HepG2 (cell line): ENCODE measurements around the gene CD24. TPM values are rescaled to one million over a fixed set of nuclear protein-coding genes. Genes with fewer than 3 reads are reported as not detected.

ENCODE experiments used
- ARHGAP35 ChIP-seq: sonication (generic); formaldehyde crosslinking; IDR thresholded peaks from 2 replicates; pipeline ENCODE4 v1.9.0; 2022; ENCODE audit warnings: mild to moderate bottlenecking, inconsistent platforms, moderate library complexity, missing genetic modification reagents, borderline replicate concordance
- FOXM1 ChIP-seq: sonication (generic); formaldehyde crosslinking; IDR thresholded peaks from 2 replicates; pipeline ENCODE4 v1.5.0; 2020; ENCODE audit warnings: missing genetic modification reagents
- FOXP1 ChIP-seq, 2 experiments: fragments of 450-650 bp in 1 of 2; IDR thresholded peaks; 2 replicates each; pipeline ENCODE4 v1.6.1; 2017 to 2018; ENCODE audit warnings: antibody characterized with exemption in 1 of 2
- HDAC2 ChIP-seq: sonication (generic); formaldehyde crosslinking; IDR thresholded peaks from 2 replicates; pipeline ENCODE4 v1.4.0; 2020; ENCODE audit warnings: missing genetic modification reagents
- MAZ ChIP-seq, 2 experiments: sonication (generic) in 1 of 2; formaldehyde crosslinking in 1 of 2; IDR thresholded peaks; 2 replicates each; pipeline versions ENCODE4 v1.5.0 to v1.6.1; 2012 to 2020; ENCODE audit warnings: low read depth in 2 of 2, mild to moderate bottlenecking in 2 of 2, borderline replicate concordance in 1 of 2, improper control_type of control experiment in 1 of 2, low read length in 1 of 2, missing genetic modification reagents in 1 of 2, moderate library complexity in 1 of 2
- NCOR1 ChIP-seq: fragments of 200-600 bp; sonication (generic); IDR thresholded peaks from 2 replicates; pipeline ENCODE4 v1.7.0; 2017; ENCODE audit warnings: antibody characterized with exemption, low read length, borderline replicate concordance
- NR2F6 ChIP-seq, 2 experiments: IDR thresholded peaks; 2 replicates each; pipeline ENCODE4 v1.6.1; 2016; ENCODE audit warnings: antibody characterized with exemption in 1 of 2, mild to moderate bottlenecking in 1 of 2
- PLSCR1 ChIP-seq: sonication (generic); formaldehyde crosslinking; IDR thresholded peaks from 2 replicates; pipeline ENCODE4 v1.5.0; 2020; ENCODE audit warnings: missing genetic modification reagents, mild to moderate bottlenecking, borderline replicate concordance
- RBM39 ChIP-seq: fragments of 200-400 bp; formaldehyde crosslinking; IDR thresholded peaks from one replicate; pipeline ENCODE4 v1.6.1; 2018; ENCODE audit warnings: antibody characterized with exemption, mild to moderate bottlenecking, low read depth, low read length; ENCODE audit not compliant: poor library complexity, severe bottlenecking
- SALL1 ChIP-seq: sonication (generic); formaldehyde crosslinking; IDR thresholded peaks from 2 replicates; pipeline ENCODE4 v1.8.0; 2022; ENCODE audit warnings: mild to moderate bottlenecking, missing genetic modification reagents
- SNRNP70 ChIP-seq: fragments of 200-400 bp; formaldehyde crosslinking; IDR thresholded peaks from 2 replicates; pipeline ENCODE4 v1.6.1; 2017; ENCODE audit warnings: mild to moderate bottlenecking, low read depth, low read length, moderate library complexity
- YEATS2 ChIP-seq: sonication (generic); formaldehyde crosslinking; IDR thresholded peaks from 2 replicates; pipeline ENCODE4 v1.4.0; 2020; ENCODE audit warnings: missing genetic modification reagents, borderline replicate concordance
- ZBTB7B ChIP-seq: sonication (generic); formaldehyde crosslinking; IDR thresholded peaks from 2 replicates; pipeline ENCODE4 v1.4.0; 2020; ENCODE audit warnings: missing genetic modification reagents
- ZFP41 ChIP-seq: sonication (generic); formaldehyde crosslinking; IDR thresholded peaks from 2 replicates; pipeline ENCODE4 v1.4.0; 2020; ENCODE audit warnings: mild to moderate bottlenecking, missing genetic modification reagents, borderline replicate concordance
- ZNF549 ChIP-seq: sonication (generic); formaldehyde crosslinking; IDR thresholded peaks from 2 replicates; pipeline ENCODE4 v1.5.0; 2020; ENCODE audit warnings: missing genetic modification reagents
- ZNF598 ChIP-seq: sonication (generic); formaldehyde crosslinking; IDR thresholded peaks from 2 replicates; pipeline ENCODE4 v1.5.1; 2020; ENCODE audit warnings: mild to moderate bottlenecking, missing genetic modification reagents, borderline replicate concordance
- ZNF816 ChIP-seq: sonication (generic); formaldehyde crosslinking; IDR thresholded peaks from 2 replicates; pipeline ENCODE4 v1.8.0; 2022; ENCODE audit warnings: missing genetic modification reagents, mild to moderate bottlenecking, borderline replicate concordance
- polyA plus RNA-seq, 8 experiments: library from polyadenylated mRNA; depleted of rRNA in 3 of 8; stranded (reverse) in 7 of 8; unstranded in 1 of 8; fragments of >200 nt; fragmentation: Illumina TruSeq in 4 of 8; extraction: Trizol in 4 of 8; gene quantifications; 2 replicates each; pipeline versions ENCODE4 v1.2.1 to v1.2.3, GENCODE V29; 2011 to 2016; ENCODE audit warnings: low read depth in 4 of 8, missing spikeins in 1 of 8, mixed read lengths in 1 of 8; ENCODE audit not compliant: insufficient read depth in 1 of 8
- total RNA-seq, 5 experiments: library from RNA; depleted of rRNA; stranded (reverse); fragments of >200 nt; fragmentation: Illumina TruSeq; extraction: Trizol; gene quantifications; 2 replicates each; pipeline ENCODE4 v1.2.3, GENCODE V29; 2016; ENCODE audit warnings: low read depth in 1 of 5
- TF ChIP-seq, protein P1 (sequence below): IDR thresholded peaks from 2 replicates; pipeline ENCODE4 v1.6.1; 2016
- TF ChIP-seq, protein P2 (sequence below): sonication (generic); formaldehyde crosslinking; IDR thresholded peaks from 2 replicates; pipeline ENCODE4 v1.8.0; 2022; ENCODE audit warnings: missing genetic modification reagents, mild to moderate bottlenecking, moderate library complexity, borderline replicate concordance
- TF ChIP-seq, protein P3 (sequence below): sonication (generic); formaldehyde crosslinking; IDR thresholded peaks from 2 replicates; pipeline ENCODE4 v1.5.1; 2020; ENCODE audit warnings: mild to moderate bottlenecking, moderate library complexity, missing genetic modification reagents

The CD24 gene
- total and polyA plus RNA-seq, 2 of the 13 experiments (the other 11 are each of a cell fraction or from before 2014, with no cell fraction given): 11.3 to 30.5 TPM

DNA sequence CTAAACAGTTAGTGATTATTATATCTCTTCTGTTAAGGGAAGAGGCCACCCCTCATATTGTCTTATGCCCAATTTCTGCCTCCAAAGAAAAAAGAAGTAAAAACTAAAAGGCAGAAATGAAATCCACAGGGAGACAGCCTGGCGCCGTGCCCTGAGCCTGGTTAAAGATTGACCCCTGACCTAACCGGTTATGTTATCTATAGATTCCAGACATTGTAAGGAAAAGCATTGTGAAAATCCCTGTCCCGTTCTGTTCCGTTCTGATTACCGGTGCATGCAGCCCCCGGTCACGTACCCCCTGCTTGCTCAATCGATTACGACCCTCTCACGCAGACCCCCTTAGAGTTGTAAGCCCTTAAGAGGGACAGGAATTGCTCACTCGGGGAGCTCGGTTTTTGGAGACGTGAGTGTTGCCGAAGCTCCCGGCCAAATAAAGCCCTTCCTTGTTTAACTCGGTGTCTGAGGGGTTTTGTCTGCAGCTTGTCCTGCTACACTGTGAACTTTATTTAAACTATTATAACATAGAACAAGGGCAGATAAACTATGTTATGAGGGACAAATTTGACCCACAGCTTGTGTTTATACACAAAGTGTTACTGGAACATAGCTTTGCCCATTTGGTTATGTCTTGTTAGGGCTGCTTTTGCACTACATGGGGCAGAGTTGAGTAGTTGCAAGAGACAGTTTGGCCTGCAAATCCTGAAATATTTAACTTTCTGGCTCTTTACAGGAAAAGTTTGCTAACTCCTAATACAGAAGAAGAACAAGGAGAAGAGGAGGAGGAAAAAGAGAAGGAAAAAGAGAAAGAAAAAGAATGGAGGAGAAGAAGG is 49.6 kb downstream of the CD24 start (continued):
- TF ChIP-seq PLSCR1: no peak
- TF ChIP-seq FOXP1 (IDR thresholded peaks at IDR 0.05): no peak
- no peak for TF ChIP-seq FOXP1 (CRISPR knock-in tag; IDR thresholded peaks at IDR 0.05)
- no peak for TF ChIP-seq MAZ (IDR thresholded peaks at IDR 0.05; ENCODE audit: borderline replicate concordance, low read depth, low read length)
- no peak for TF ChIP-seq MAZ (CRISPR knock-in tag; IDR thresholded peaks at IDR 0.05; ENCODE audit: low read depth)
- TF ChIP-seq NR2F6 (IDR thresholded peaks at IDR 0.05): peak; percentile 66
- TF ChIP-seq NR2F6 (CRISPR knock-in tag; IDR thresholded peaks at IDR 0.05): peak; percentile 72; the same call in 1 of the 2 replicates
- TF ChIP-seq ZBTB7B: peak; percentile 80
- no peak for TF ChIP-seq SNRNP70
- no peak for TF ChIP-seq FOXM1 (CRISPR knock-in tag)
- TF ChIP-seq, protein P1, sequence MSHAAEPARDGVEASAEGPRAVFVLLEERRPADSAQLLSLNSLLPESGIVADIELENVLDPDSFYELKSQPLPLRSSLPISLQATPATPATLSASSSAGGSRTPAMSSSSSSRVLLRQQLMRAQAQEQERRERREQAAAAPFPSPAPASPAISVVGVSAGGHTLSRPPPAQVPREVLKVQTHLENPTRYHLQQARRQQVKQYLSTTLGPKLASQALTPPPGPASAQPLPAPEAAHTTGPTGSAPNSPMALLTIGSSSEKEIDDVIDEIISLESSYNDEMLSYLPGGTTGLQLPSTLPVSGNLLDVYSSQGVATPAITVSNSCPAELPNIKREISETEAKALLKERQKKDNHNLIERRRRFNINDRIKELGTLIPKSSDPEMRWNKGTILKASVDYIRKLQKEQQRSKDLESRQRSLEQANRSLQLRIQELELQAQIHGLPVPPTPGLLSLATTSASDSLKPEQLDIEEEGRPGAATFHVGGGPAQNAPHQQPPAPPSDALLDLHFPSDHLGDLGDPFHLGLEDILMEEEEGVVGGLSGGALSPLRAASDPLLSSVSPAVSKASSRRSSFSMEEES (CRISPR knock-in tag): no peak
- TF ChIP-seq SALL1: 0 out of 2 replicates have a peak, but pooled peaks have one; percentile 28
- no peak for TF ChIP-seq ZFP41 (CRISPR knock-in tag)
- no peak for TF ChIP-seq ARHGAP35 (CRISPR knock-in tag)
- no peak for TF ChIP-seq NCOR1
- no peak for TF ChIP-seq RBM39
- TF ChIP-seq ZNF816 (CRISPR knock-in tag): no peak
- TF ChIP-seq, protein P2, sequence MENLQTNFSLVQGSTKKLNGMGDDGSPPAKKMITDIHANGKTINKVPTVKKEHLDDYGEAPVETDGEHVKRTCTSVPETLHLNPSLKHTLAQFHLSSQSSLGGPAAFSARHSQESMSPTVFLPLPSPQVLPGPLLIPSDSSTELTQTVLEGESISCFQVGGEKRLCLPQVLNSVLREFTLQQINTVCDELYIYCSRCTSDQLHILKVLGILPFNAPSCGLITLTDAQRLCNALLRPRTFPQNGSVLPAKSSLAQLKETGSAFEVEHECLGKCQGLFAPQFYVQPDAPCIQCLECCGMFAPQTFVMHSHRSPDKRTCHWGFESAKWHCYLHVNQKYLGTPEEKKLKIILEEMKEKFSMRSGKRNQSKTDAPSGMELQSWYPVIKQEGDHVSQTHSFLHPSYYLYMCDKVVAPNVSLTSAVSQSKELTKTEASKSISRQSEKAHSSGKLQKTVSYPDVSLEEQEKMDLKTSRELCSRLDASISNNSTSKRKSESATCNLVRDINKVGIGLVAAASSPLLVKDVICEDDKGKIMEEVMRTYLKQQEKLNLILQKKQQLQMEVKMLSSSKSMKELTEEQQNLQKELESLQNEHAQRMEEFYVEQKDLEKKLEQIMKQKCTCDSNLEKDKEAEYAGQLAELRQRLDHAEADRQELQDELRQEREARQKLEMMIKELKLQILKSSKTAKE (CRISPR knock-in tag): peak; percentile 57
- TF ChIP-seq, protein P3, sequence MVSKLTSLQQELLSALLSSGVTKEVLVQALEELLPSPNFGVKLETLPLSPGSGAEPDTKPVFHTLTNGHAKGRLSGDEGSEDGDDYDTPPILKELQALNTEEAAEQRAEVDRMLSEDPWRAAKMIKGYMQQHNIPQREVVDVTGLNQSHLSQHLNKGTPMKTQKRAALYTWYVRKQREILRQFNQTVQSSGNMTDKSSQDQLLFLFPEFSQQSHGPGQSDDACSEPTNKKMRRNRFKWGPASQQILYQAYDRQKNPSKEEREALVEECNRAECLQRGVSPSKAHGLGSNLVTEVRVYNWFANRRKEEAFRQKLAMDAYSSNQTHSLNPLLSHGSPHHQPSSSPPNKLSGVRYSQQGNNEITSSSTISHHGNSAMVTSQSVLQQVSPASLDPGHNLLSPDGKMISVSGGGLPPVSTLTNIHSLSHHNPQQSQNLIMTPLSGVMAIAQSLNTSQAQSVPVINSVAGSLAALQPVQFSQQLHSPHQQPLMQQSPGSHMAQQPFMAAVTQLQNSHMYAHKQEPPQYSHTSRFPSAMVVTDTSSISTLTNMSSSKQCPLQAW (CRISPR knock-in tag): peak; percentile 54; the same call in 1 of the 2 replicates
- no peak for TF ChIP-seq YEATS2 (CRISPR knock-in tag)
- TF ChIP-seq HDAC2 (CRISPR knock-in tag): peak; percentile 39; the same call in 1 of the 2 replicates
- no peak for TF ChIP-seq ZNF549 (CRISPR knock-in tag)
- TF ChIP-seq ZNF598 (CRISPR knock-in tag): no peak
